ENCODE results near the gene HMGCL.

The HMGCL gene

GRCh38 chr1:23772854-23773242 is 52.4 kb downstream of the HMGCL start:
- no peak for DNase-seq

- peak; percentile 88 for DNase-seq
These were observed 53.0 kb downstream of the HMGCL start for GRCh38 chr1:23772049-23772853.

- no peak for DNase-seq
These were observed 56.5 kb downstream of the HMGCL start for GRCh38 chr1:23768733-23769132.

- DNase-seq: no peak
These were observed 62.1 kb downstream of the HMGCL start for GRCh38 chr1:23763041-23763577.

GRCh38 chr1:23759277-23759676 is 66.0 kb downstream of the HMGCL start:
- no peak for DNase-seq

GRCh38 chr1:23757812-23758211 is 67.4 kb downstream of the HMGCL start:
- no peak for DNase-seq

GRCh38 chr1:23756676-23757075 is 68.6 kb downstream of the HMGCL start:
- no peak for DNase-seq

GRCh38 chr1:23752909-23753308 is 72.3 kb downstream of the HMGCL start:
- no peak for DNase-seq
